GM18868 (cell line): Measurements from ENCODE around the gene CNDP1.

Experiments used
- ATAC-seq: cut with Tn5 transposase; IDR thresholded peaks from one replicate; pipeline ENCODE4 v1.9.1; 2021; ENCODE audit warnings: mild to moderate bottlenecking, moderate library complexity; ENCODE audit not compliant: unreplicated experiment

Gene CNDP1

DNA sequence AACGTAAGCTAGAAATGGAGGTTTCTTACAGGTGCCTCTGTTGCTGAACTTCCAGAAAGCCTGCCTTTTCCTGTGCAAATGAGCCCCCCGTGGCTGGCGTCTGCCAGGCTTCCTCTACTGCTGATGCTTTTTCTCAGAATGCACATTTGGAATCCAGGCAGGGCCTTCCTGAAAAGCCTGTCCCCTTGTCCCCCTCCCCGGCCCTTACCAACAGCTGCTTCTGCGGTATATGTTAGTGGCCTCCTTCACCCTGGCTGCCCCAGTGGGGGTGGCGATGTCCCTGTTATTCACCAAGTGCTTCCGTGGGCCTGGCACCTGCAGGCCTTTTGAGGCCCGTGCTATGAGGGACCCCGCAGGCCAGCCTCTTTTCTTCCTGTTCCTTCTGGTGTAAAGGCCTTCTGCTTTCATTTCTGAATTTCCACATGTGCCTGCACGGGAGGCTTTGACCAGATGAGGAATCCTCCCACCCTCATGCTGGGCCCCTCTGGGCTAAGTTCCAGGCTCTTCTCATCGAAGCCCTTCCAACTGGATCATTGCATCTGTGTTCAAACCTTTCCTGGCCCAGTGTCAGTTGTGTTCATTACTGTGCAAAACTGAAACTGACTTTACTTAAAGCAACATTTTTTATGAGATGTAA is 27.7 kb upstream of the CNDP1 start:
- ATAC-seq, result no peak

DNA sequence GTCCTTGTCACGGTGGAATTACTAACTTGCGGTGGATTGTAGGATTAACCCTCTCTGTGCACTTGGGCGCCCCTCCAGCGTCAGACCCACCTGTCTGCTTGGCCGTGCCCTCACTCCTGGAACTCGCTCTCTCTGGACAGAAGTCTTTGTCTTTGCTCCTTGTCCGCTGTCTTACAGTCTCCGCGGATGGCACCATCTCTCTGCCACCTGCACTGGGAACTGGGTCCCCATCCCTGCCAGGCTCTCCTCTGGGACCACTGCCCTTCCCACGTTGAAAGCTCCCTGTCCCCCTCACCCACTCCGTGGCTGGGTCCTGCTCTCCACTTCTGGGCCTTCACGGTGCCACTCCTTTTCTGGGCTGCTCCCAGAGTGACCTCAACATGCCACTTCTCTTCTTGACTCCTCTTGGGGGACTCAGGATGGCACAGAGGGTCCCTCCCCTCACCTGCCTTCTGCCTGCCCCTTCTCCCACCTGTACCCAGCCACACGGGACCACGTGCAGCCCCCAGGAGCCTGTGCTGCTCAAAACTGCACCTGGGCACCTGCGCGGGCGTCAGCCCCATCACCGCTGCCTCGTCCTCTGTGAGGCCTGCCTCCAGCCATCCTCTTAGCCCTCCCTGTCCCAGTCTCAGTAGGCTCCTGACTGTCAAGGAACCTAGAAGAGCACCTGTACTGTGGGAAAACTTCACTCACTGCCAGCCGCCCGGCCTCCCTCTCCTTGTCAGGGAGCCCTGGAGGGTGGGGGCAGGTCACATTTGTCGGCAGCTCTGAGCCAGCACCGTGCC is 27.0 kb upstream of the CNDP1 start:
- ATAC-seq, result no peak

DNA sequence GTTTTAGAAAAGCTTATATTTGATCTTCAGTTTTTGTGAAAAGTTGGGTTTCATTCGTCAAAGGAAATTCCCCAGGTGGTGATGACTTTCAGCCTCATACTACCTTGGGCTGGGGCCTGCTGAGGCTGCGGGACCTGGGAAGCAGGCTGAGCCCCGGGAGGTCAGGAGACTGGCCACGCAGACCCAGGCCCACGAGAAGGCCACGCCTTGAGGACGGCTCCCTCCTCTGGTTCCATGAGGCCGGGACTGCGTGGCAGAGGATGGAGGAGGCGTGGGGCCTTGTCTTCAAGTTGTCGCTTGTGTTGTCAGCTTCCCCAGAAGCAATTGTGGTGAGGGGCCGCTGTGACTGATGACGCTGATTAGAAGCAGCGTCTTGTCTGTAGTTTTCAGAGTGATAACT is 26.4 kb upstream of the CNDP1 start:
- ATAC-seq, result no peak

DNA sequence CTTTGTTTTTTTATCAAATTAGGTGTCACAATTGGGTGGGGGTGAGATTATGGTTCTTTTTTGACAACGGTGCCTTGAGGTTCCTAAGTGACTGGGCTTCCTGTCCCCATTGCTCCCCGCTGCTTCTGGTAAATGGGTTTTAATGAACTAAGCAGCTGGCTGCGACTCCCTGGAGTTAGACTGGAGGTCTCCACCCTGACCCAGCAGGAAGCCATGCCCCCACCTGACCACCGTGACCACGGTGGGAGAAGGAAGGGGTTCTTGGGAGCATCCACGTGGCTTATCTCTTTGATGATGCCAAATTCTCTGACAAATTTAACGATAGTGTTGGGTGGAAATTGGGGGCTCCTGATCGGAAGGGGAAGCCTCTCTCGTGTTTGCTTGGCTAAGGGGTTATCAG is 25.9 kb upstream of the CNDP1 start:
- ATAC-seq, result no peak

DNA sequence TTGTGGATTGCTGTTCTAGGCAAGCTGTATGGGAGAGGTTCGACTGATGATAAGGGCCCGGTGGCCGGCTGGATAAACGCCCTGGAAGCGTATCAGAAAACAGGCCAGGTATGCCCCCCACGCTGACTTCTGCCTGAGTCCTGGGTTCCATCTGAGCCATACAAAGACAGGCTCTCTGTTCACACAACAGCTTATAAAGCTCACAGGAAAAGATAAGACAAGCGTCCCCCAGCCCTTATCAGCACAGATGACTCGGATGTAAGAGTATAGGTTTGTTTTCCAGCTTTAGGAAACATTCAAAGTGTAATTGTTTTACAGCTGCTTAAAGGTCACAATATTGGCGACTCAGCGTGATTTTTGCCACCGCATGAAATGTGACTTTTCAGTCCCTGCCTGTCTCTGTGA is 25.5 kb upstream of the CNDP1 start:
- ATAC-seq, result no peak

DNA sequence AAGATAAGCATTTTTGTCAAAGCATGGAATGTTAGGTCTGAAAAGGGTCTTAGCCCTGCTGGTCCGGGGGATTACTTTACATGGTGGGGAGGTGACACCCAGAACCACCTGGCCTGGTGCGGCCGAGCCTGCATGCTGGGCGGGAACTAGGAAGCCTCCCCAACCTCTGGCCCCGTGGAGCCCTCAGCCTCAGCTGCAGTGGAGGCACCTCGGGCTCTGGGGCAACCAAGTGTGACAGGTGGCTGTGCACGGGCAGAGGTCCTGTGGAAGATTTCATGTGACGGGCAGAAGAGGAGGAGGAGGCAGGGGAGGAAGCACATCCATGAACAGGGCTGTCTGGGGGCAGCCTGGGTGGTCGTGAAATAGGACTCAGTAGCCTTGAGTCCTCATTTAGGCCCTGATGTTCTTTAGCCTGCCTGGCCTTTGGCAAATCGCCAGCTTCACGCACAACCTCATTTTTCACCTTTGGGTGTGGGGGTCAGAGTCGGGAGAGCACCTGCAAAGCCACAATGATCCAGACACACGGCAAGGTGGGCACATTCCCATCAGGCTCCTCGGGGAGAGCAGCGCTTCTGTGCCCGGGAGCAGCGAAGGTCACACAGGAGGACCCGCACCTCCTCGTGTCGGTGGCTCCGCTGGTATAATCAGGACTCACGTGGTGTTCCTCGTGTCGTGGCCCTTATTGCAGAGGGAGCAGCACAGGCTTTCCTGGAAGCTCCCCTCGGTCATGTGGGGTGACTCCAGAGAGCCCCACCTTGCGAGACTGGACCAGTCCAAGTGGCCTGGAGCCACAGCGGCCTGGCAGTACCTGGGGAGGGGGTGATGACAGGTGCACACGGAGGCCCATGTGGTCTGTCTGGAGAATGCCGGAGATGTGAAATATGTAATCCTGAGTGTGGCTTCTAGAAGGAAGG is 24.2 kb upstream of the CNDP1 start:
- no peak for ATAC-seq

GRCh38 chr18:74510770-74511095 is 23.6 kb upstream of the CNDP1 start:
- no peak for ATAC-seq

GRCh38 chr18:74511823-74512222 is 22.5 kb upstream of the CNDP1 start:
- no peak for ATAC-seq

- no peak for ATAC-seq
Observed at GRCh38 chr18:74512321-74513053, 21.8 kb upstream of the CNDP1 start.

GRCh38 chr18:74513149-74513882 is 21.0 kb upstream of the CNDP1 start:
- no peak for ATAC-seq

DNA sequence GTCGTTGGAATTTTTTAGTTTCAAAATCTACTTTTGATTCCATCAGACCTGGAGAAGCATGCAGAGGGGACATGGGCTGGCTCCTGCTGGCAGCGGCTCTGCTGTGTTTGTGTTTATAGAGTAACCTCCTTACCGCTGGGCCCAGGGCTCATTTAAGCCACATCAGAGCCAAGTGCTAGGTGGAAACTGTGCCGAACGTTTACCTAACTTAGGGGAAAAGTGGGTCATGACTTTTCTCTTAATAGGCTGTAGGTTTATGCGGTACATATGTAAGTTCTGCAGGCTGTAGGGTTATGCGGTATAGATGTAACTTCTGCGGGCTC is 20.5 kb upstream of the CNDP1 start:
- ATAC-seq, result no peak

GRCh38 chr18:74514860-74515495 is 19.3 kb upstream of the CNDP1 start:
- no peak for ATAC-seq

DNA sequence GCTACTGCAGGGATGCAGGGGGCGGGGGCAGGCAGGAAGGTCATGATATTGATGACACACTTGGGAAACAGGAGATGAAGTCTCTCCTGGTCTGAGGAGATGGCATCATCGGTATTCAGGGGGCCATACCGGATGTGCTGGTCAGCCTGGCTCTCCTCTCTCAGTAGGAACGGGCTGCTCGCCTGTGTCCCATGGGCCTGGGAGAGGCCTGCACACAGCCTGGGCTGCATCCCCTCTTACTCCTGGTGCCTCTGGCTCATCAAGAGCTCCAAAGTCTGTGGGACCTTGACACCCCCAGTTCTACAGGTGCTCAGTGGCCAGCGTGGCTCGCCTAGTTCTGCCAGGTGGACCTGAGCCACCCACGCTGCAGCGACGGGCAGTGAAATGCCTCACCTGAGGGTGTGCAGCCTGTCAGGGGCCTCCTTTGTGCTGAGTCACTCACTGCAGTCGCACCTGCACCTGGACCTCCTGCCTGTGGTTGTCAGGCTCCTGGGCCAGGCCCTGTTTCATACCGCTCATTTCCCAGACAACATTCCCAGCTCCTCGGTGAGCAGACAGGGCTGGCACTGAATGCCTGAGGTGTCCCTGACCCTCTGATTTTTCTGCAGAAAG is 18.6 kb upstream of the CNDP1 start:
- ATAC-seq, result no peak

DNA sequence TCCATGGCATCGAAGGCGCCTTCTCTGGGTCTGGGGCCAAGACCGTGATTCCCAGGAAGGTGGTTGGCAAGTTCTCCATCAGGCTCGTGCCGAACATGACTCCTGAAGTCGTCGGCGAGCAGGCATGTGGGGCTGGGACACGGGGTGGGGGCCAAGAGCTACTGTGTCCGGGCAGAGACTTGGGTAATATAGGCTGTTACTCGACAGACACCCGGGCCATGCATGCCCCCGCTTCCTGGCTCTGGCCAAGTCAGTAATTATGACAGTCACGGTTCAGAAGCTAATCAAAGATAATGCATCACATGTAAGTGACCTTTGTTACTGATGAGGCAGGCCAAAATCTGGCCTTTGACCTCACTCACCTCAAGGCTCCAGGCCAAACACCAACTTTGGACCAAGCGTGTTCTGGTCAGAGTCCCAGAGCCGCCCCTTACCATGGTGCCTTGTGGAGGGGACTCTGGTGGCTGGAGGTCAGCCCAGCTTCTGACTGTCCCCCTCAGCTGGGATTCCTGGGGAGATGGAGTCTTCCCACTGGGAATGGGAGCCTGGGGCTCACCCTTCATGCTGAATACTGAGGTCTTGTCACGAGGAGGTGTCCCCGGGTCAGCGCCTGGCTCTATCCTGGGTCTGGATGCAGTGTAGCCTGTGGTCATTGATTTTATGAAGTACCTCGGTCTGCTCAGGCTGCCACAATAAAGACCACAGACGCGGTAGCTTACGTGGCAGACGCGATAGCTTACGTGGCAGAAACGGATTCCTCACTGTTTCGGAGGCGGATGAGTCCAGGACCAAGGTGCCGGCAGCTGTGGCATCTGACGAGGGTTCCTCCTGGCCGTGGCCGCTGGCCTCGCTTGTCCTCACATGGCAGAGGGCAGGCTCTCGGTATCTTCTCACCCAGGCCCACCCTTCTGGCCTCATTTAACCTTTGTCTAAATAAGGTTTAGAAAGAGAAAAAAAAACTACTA is 17.7 kb upstream of the CNDP1 start:
- no peak for ATAC-seq

DNA sequence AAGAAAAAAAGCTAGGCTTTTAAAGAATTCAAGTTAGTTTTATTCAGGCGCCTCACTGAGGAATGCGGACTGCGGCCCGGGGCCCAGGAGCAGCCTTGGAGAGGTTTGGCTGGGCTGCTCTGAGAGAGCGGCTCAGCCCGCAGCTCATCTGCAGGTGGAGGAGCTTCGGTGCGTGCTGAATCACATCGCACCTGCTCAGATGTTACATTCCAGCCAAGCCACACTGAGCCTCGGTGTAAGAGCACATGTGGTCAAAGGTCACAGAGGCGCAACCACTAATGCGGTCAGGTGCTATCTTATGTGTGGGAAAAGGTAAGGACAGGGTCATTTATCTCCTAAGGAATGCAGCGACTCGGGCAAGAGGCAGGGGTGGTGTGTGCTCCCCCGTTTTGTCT is 17.1 kb upstream of the CNDP1 start:
- ATAC-seq, result no peak

DNA sequence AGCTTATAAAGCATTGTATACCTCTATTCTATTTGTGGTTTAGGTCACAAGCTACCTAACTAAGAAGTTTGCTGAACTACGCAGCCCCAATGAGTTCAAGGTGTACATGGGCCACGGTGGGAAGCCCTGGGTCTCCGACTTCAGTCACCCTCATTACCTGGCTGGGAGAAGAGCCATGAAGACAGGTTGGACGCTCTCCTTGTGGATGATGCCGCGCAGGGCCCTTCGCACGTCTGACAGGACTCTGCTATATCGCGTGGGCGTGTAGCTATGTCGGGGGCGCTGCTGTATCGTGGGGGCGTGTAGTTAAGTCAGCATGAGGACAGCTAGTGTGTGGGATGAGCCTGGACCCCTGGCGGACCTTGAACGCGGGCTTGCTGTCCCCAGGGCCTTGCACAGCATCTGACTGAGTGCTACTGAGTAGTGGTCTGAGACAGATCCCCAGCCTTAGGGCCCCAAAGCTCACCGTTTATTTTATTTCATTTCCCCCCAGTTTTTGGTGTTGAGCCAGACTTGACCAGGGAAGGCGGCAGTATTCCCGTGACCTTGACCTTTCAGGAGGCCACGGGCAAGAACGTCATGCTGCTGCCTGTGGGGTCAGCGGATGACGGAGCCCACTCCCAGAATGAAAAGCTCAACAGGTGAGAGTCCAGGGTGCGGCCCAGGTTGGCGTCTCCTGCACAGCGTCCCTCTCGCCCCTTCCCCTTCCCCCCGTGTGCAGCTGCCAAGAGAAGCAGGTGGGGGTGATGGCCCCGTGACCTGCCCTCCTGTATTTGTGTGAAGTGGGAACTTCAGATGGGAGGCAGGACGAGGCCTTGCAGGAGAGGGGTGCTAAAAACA is 15.6 kb upstream of the CNDP1 start:
- no peak for ATAC-seq

- no peak for ATAC-seq
Observed at GRCh38 chr18:74519320-74520095, 14.8 kb upstream of the CNDP1 start.
